GM23338 (cell line): ENCODE measurements around the gene BARX1. TPM values are rescaled to one million over a fixed set of nuclear protein-coding genes. Genes with fewer than 3 reads are reported as not detected.

Source experiments
- ATAC-seq: fragments of 200-7000 bp; cut with Tn5 transposase; 3 replicates; pipeline ENCODE4 v1.9.1; 2020
- DNase-seq: peaks from one replicate; pipeline ENCODE4 v3.0.0-alpha.2; 2015; ENCODE audit warnings: low spot score
- H2AFZ ChIP-seq: fragments of 200-600 bp; sonication (generic); 2 replicates; pipeline ENCODE4 v1.8.0; 2016; ENCODE audit warnings: antibody characterized with exemption, mild to moderate bottlenecking, moderate library complexity
- H3F3A ChIP-seq: fragments of 200-600 bp; sonication (generic); replicated peaks from 2 replicates; pipeline ENCODE4 v1.8.0; 2017; ENCODE audit warnings: antibody characterized with exemption, mixed run types, low read depth
- H3K27ac ChIP-seq: fragments of 200-600 bp; sonication (generic); 2 replicates; pipeline ENCODE4 v1.6.1; 2016; ENCODE audit warnings: low read depth
- H3K27me3 ChIP-seq: fragments of 200-600 bp; sonication (generic); 2 replicates; pipeline ENCODE4 v1.8.0; 2016; ENCODE audit warnings: mild to moderate bottlenecking, mixed run types, moderate library complexity; ENCODE audit not compliant: insufficient read depth
- H3K36me3 ChIP-seq: fragments of 200-600 bp; sonication (generic); 2 replicates; pipeline ENCODE4 v1.8.0; 2016; ENCODE audit warnings: mild to moderate bottlenecking; ENCODE audit not compliant: insufficient read depth
- H3K4me1 ChIP-seq: fragments of 200-600 bp; sonication (generic); 2 replicates; pipeline ENCODE4 v1.8.0; 2016; ENCODE audit warnings: mild to moderate bottlenecking, moderate library complexity; ENCODE audit not compliant: insufficient read depth
- H3K4me2 ChIP-seq: fragments of 200-600 bp; sonication (generic); 2 replicates; pipeline ENCODE4 v1.7.1; 2017; ENCODE audit warnings: mixed run types
- H3K4me3 ChIP-seq: fragments of 200-600 bp; sonication (generic); 2 replicates; pipeline ENCODE4 v1.6.1; 2016; ENCODE audit warnings: mixed run types
- H3K79me2 ChIP-seq: fragments of 200-600 bp; sonication (generic); replicated peaks from 2 replicates; pipeline ENCODE4 v1.8.0; 2017; ENCODE audit warnings: mild to moderate bottlenecking; ENCODE audit not compliant: insufficient read depth
- H3K9me2 ChIP-seq: fragments of 200-600 bp; sonication (generic); 2 replicates; pipeline ENCODE4 v1.8.0; 2017; ENCODE audit not compliant: insufficient read depth
- H4K20me1 ChIP-seq: fragments of 200-600 bp; sonication (generic); replicated peaks from 2 replicates; pipeline ENCODE4 v1.8.0; 2017; ENCODE audit warnings: mild to moderate bottlenecking; ENCODE audit not compliant: insufficient read depth
- H3K27ac Mint-ChIP-seq: 2 replicates; pipeline ENCODE4 v1.8.0; 2020; ENCODE audit warnings: inconsistent platforms, mild to moderate bottlenecking, moderate library complexity, mixed read lengths
- H3K27me3 Mint-ChIP-seq: 3 replicates; pipeline ENCODE4 v1.8.0; 2022; ENCODE audit warnings: low read depth, mild to moderate bottlenecking, moderate library complexity, mixed read lengths, inconsistent platforms; ENCODE audit not compliant: insufficient read depth, poor library complexity
- H3K36me3 Mint-ChIP-seq: 3 replicates; pipeline ENCODE4 v1.8.0; 2021; ENCODE audit warnings: low read depth, mild to moderate bottlenecking, inconsistent platforms, moderate library complexity, mixed read lengths
- H3K4me1 Mint-ChIP-seq: 3 replicates; pipeline ENCODE4 v1.8.0; 2020; ENCODE audit warnings: mild to moderate bottlenecking, inconsistent platforms, mixed read lengths
- H3K4me3 Mint-ChIP-seq: 3 replicates; pipeline ENCODE4 v1.8.0; 2021; ENCODE audit warnings: moderate library complexity, mild to moderate bottlenecking, inconsistent platforms, mixed read lengths
- H3K9me3 Mint-ChIP-seq: 3 replicates; pipeline ENCODE4 v1.8.0; 2020; ENCODE audit warnings: moderate library complexity, mild to moderate bottlenecking, inconsistent platforms, mixed read lengths
- ETS1 ChIP-seq: IDR thresholded peaks from 2 replicates; pipeline ENCODE4 v1.6.1; 2016; ENCODE audit warnings: antibody characterized with exemption
- EZH2 ChIP-seq: fragments of 200-600 bp; sonication (generic); IDR thresholded peaks from one replicate; pipeline ENCODE4 v1.8.0; 2017; ENCODE audit warnings: antibody characterized with exemption, mild to moderate bottlenecking, low read depth; ENCODE audit not compliant: unreplicated experiment
- JUNB ChIP-seq: IDR thresholded peaks from one replicate; pipeline ENCODE4 v1.6.1; 2016; ENCODE audit warnings: antibody characterized with exemption; ENCODE audit not compliant: unreplicated experiment
- NANOG ChIP-seq: IDR thresholded peaks from 2 replicates; pipeline ENCODE4 v1.6.1; 2016; ENCODE audit warnings: antibody characterized with exemption, borderline replicate concordance
- ZNF462 ChIP-seq: fragments of 250-450 bp; sonication (Bioruptor Pico); IDR thresholded peaks from 2 replicates; pipeline ENCODE4 v1.5.0; 2020; ENCODE audit warnings: mild to moderate bottlenecking, moderate library complexity
- polyA plus RNA-seq: library from polyadenylated mRNA; unstranded; fragments of >200 nt; fragmentation: Nextera tagmentation; extraction: Ambion mirVana; gene quantifications from 2 replicates; pipeline ENCODE4 v1.2.1, GENCODE V29; 2016
- total RNA-seq: library from RNA; depleted of rRNA; stranded (reverse); fragments of >200 nt; shearing (Covaris generic); gene quantifications from 2 replicates; pipeline ENCODE4 v1.2.3, GENCODE V29; 2014
- TF ChIP-seq, protein P1 (sequence below), 2 experiments: fragments of 200-600 bp in 1 of 2; sonication (generic) in 1 of 2; conservative IDR thresholded peaks; 2 replicates each; pipeline versions ENCODE4 v1.5.1 to v1.6.1; 2016 to 2017; ENCODE audit warnings: antibody characterized with exemption in 2 of 2, low read depth in 2 of 2, mild to moderate bottlenecking in 2 of 2, moderate library complexity in 1 of 2

The BARX1 gene
- total and polyA plus RNA-seq, 2 experiments from 2014 or later, result 0.87 to 1.6 TPM

GRCh38 chr9:93979721-93980120 lies 24.6 kb upstream of the BARX1 start (continued):
- no peak for TF ChIP-seq ZNF462 (CRISPR knock-in tag)

DNA sequence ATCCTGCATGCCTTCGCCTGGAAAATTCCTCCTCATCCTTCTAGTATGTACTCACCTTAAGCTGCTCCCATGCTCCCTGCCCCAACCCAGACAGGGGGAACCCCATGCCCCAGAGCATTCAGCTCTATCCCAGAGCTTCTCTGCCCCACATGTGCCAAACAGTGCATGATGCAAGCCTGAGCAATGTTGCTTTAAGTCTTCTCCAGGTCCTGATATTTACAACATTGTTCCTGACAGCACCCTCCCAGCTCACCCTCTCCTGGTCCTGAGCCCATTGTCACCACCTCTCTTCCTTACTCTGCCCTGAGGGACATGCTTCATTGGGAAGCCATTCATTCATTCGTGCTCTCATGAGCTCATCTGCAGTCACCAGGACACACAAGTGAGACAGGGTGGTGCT lies 23.4 kb upstream of the BARX1 start:
- Histone ChIP-seq H3K27ac (no peak overlapping the region), H3K4me3 (no peak overlapping the region), H3K79me2 (no peaks in the 10 kb centered on the region), H4K20me1 (no peaks in the 10 kb centered on the region), H2AFZ (no peak overlapping the region), H3K4me2 (no peak overlapping the region), H3F3A (no peaks in the 10 kb centered on the region), H3K36me3 (no peaks in the 10 kb centered on the region), H3K27me3 (no peaks in the 10 kb centered on the region), H3K4me1 (no peaks in the 10 kb centered on the region), H3K9me2 (peaks cover 13% of the 10 kb centered on the region; the same call in 1 of the 2 replicates)
- Mint-ChIP-seq H3K27ac (no peak overlapping the region), H3K4me3 (no peak overlapping the region), H3K27me3 (no peaks in the 10 kb centered on the region), H3K36me3 (no peaks in the 10 kb centered on the region), H3K9me3 (peaks cover under 1% of the 10 kb centered on the region; the same call in 1 of the 3 replicates), H3K4me1 (peaks cover 3% of the 10 kb centered on the region; the same call in 2 of the 3 replicates)
- ATAC-seq (no peak), DNase-seq (no peak)
- TF ChIP-seq, protein P1, sequence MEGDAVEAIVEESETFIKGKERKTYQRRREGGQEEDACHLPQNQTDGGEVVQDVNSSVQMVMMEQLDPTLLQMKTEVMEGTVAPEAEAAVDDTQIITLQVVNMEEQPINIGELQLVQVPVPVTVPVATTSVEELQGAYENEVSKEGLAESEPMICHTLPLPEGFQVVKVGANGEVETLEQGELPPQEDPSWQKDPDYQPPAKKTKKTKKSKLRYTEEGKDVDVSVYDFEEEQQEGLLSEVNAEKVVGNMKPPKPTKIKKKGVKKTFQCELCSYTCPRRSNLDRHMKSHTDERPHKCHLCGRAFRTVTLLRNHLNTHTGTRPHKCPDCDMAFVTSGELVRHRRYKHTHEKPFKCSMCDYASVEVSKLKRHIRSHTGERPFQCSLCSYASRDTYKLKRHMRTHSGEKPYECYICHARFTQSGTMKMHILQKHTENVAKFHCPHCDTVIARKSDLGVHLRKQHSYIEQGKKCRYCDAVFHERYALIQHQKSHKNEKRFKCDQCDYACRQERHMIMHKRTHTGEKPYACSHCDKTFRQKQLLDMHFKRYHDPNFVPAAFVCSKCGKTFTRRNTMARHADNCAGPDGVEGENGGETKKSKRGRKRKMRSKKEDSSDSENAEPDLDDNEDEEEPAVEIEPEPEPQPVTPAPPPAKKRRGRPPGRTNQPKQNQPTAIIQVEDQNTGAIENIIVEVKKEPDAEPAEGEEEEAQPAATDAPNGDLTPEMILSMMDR (conservative IDR thresholded peaks at IDR 0.05; ENCODE audit: low read depth in 2 of 2), result no peak
- TF ChIP-seq ETS1, result no peak
- TF ChIP-seq NANOG, result no peak
- no peak for TF ChIP-seq ZNF462 (CRISPR knock-in tag)
- no peak for TF ChIP-seq EZH2
- no peak for TF ChIP-seq JUNB
